Measurements from ENCODE around the gene REV1.

REV1 gene

GRCh38 chr2:99404797-99405669, 84.8 kb downstream of the REV1 start:
- no peak for DNase-seq (ENCODE audit: low spot score)
- in situ Hi-C loops (cut with MboI; ENCODE audit: low sequenced_read_pairs, unreplicated experiment) = no loop called here
- TF ChIP-seq, protein P1, sequence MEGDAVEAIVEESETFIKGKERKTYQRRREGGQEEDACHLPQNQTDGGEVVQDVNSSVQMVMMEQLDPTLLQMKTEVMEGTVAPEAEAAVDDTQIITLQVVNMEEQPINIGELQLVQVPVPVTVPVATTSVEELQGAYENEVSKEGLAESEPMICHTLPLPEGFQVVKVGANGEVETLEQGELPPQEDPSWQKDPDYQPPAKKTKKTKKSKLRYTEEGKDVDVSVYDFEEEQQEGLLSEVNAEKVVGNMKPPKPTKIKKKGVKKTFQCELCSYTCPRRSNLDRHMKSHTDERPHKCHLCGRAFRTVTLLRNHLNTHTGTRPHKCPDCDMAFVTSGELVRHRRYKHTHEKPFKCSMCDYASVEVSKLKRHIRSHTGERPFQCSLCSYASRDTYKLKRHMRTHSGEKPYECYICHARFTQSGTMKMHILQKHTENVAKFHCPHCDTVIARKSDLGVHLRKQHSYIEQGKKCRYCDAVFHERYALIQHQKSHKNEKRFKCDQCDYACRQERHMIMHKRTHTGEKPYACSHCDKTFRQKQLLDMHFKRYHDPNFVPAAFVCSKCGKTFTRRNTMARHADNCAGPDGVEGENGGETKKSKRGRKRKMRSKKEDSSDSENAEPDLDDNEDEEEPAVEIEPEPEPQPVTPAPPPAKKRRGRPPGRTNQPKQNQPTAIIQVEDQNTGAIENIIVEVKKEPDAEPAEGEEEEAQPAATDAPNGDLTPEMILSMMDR (IDR thresholded peaks at IDR 0.05; ENCODE audit: borderline replicate concordance, control extremely low read depth, extremely low read depth, insufficient read depth, missing control alignments) = no peak

DNA sequence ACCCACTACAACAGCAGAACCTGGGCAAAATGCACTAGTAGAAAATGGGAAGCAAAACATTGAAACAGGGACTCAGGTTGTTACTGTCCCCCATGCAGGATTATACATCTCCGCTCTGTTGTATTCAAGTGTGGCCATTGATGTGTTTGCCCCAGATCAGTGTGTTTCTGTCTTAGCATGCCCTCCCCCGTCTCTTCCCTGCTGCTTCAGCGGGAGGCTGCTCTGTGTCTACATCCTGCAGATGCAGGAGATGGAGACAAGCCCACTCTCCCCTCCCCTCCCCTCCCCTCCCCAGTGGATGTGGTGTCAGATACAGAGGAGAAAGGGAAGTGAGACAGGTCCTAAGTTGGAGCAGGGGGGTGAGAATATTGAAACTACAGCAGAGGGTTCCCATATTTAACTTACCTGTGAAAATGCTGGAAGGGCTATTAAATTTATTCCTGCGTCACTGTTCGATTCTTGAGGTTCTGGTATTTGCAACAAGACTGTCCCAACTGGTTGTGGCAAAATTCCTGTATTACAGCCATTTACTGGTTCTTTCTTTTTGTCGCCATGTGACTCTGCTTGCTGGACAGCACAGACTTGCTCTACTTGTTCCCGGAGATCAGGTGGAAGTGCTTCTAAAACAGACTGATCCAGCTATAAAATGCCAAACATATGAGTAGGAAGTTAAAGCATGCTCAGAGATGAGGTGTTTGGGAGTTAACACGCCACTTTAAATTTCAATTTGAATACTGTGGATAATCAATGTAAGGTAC, 85.6 kb downstream of the REV1 start:
- TF ChIP-seq, protein P1 (IDR thresholded peaks at IDR 0.05; ENCODE audit: borderline replicate concordance, control extremely low read depth, extremely low read depth, insufficient read depth, missing control alignments) = no peak
- no peak for DNase-seq (ENCODE audit: low spot score)
- in situ Hi-C loops (cut with MboI; ENCODE audit: low sequenced_read_pairs, unreplicated experiment) = no loop called here

GRCh38 chr2:99403524-99403923, 86.3 kb downstream of the REV1 start:
- in situ Hi-C loops (cut with MboI; ENCODE audit: low sequenced_read_pairs, unreplicated experiment) = no loop called here
- TF ChIP-seq, protein P1 (IDR thresholded peaks at IDR 0.05; ENCODE audit: borderline replicate concordance, control extremely low read depth, extremely low read depth, insufficient read depth, missing control alignments) = no peak
- no peak for DNase-seq (ENCODE audit: low spot score)

GRCh38 chr2:99403084-99403483, 86.7 kb downstream of the REV1 start:
- no peak for DNase-seq (ENCODE audit: low spot score)
- TF ChIP-seq, protein P1 (IDR thresholded peaks at IDR 0.05; ENCODE audit: borderline replicate concordance, control extremely low read depth, extremely low read depth, insufficient read depth, missing control alignments) = no peak
- in situ Hi-C loops (cut with MboI; ENCODE audit: low sequenced_read_pairs, unreplicated experiment) = no loop called here

DNA sequence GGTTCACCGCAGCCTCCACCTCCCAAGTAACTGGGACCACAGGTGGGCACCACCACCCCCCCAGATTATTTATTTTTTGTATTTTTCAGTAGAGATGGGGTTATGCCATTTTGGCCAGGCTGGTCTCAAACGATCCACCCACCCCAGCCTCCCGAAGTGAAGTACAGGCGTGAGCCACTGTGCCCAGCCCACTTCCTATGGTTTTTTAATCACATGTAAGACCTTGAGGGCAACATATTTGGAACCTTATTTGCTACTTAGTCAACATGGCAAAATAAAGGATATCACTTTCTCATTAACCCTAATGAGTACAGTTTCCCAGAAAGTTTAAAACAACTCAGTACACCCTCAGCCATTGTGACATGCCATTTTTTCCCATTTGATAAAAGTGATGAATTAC, 88.0 kb downstream of the REV1 start:
- in situ Hi-C loops (cut with MboI; ENCODE audit: low sequenced_read_pairs, unreplicated experiment) = no loop called here
- no peak for DNase-seq (ENCODE audit: low spot score)
- TF ChIP-seq, protein P1 (IDR thresholded peaks at IDR 0.05; ENCODE audit: borderline replicate concordance, control extremely low read depth, extremely low read depth, insufficient read depth, missing control alignments) = no peak

DNA sequence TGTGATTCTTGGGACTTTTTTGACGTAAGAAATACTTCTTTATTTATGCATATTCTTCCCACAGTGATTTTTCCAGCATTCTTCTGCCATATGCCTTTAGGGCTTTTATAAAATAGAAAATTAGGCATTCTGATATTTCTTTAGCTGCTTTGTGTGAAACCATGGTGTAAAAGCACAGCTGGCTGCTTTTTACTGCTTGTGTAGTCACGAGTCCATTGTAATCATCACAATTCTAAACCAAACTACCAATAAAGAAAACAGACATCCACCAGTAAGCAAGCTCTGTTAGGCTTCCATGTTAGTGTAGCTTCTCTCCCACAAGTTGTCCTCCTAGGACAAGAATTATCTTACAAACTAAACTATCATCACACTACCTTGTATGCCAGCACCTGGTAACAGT, 90.0 kb downstream of the REV1 start:
- TF ChIP-seq, protein P1 (IDR thresholded peaks at IDR 0.05; ENCODE audit: borderline replicate concordance, control extremely low read depth, extremely low read depth, insufficient read depth, missing control alignments) = no peak
- DNase-seq (ENCODE audit: low spot score) = no peak
- in situ Hi-C loops (cut with MboI; ENCODE audit: low sequenced_read_pairs, unreplicated experiment) = no loop called here
